Bronchial epithelial cell (primary cell): ENCODE data around the gene SLU7. TPM values are rescaled to one million over a fixed set of nuclear protein-coding genes. Genes with fewer than 3 reads are reported as not detected.
A peak's percentile ranks its signal among the peaks of the same experiment; 100 is the strongest.

Experiments used
- DNase-seq: peaks from one replicate; pipeline ENCODE4 v3.0.0-alpha.2; 2010; ENCODE audit warnings: low read depth
- FAIRE-seq: peaks from 2 replicates; lab custom pipeline; 2011; peaks lifted over from hg19 to GRCh38; lab: Jason Lieb, UNC
- H3K27me3 ChIP-seq: 2 replicates; pipeline ENCODE4 v1.5.1; 2011; ENCODE audit warnings: low read length; ENCODE audit not compliant: control insufficient read depth, insufficient read depth
- H3K36me3 ChIP-seq: 2 replicates; pipeline ENCODE4 v1.5.1; 2011; ENCODE audit warnings: low read length; ENCODE audit not compliant: control insufficient read depth, insufficient read depth
- H3K4me3 ChIP-seq: 2 replicates; pipeline ENCODE4 v1.5.1; 2011; ENCODE audit warnings: mild to moderate bottlenecking, low read depth, low read length, control low read depth
- total RNA-seq: library from RNA; depleted of rRNA; stranded (reverse); fragments of >200 nt; gene quantifications from 2 replicates; pipeline ENCODE4 v1.2.1, GENCODE V29; 2014
- TF ChIP-seq, protein P1 (sequence below): IDR thresholded peaks from 2 replicates; pipeline ENCODE4 v1.5.1; 2011; ENCODE audit warnings: mild to moderate bottlenecking, moderate library complexity, low read length, control low read depth, inconsistent platforms; ENCODE audit not compliant: insufficient read depth, severe bottlenecking

The SLU7 gene
- total RNA-seq, 1 donor from 2014 or later: 51.3 TPM

DNA sequence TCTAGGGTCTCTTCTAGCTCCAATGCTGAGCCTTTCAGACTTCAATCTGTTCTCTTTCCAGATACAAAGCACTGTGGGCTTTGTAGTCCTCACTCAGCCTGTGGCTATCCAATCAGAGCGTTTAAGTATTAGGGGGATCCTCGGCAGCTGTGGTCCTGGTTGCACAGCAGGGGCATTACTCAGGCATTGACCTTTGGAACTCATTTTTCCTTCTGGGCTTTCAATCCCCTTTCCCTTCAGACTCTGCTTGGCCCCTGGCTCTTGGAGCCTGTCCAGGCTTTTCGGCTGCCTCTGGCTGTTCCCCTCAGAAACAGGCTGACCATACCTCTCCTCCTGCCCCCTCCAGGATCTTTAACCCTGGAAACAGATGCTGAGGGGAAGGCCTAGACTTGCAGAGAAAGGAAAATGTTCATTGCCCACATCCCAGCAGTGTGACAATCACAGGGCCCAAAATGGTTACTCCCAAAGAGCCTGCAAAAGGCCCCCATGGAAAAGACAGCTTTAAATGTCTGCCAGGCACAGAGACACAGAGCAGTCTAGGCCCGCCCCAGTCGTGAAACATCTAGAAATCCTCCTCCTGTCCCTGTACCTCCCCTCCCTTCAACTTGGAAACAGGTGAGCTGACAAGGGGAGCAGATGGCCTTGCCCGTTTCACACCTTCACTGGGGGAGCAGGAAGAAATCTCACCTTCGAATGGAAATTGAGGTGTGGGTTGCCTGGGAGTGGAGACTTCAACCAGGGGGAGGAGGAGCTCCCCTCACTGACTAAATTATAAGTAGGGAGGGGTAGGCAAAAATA is 62.1 kb downstream of the SLU7 start:
- TF ChIP-seq, protein P1, sequence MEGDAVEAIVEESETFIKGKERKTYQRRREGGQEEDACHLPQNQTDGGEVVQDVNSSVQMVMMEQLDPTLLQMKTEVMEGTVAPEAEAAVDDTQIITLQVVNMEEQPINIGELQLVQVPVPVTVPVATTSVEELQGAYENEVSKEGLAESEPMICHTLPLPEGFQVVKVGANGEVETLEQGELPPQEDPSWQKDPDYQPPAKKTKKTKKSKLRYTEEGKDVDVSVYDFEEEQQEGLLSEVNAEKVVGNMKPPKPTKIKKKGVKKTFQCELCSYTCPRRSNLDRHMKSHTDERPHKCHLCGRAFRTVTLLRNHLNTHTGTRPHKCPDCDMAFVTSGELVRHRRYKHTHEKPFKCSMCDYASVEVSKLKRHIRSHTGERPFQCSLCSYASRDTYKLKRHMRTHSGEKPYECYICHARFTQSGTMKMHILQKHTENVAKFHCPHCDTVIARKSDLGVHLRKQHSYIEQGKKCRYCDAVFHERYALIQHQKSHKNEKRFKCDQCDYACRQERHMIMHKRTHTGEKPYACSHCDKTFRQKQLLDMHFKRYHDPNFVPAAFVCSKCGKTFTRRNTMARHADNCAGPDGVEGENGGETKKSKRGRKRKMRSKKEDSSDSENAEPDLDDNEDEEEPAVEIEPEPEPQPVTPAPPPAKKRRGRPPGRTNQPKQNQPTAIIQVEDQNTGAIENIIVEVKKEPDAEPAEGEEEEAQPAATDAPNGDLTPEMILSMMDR: no peak
- Histone ChIP-seq H3K36me3 (no peaks in the 10 kb centered on the region), H3K27me3 (no peaks in the 10 kb centered on the region), H3K4me3 (no peak overlapping the region)
- FAIRE-seq (no peak), DNase-seq (no peak)

DNA sequence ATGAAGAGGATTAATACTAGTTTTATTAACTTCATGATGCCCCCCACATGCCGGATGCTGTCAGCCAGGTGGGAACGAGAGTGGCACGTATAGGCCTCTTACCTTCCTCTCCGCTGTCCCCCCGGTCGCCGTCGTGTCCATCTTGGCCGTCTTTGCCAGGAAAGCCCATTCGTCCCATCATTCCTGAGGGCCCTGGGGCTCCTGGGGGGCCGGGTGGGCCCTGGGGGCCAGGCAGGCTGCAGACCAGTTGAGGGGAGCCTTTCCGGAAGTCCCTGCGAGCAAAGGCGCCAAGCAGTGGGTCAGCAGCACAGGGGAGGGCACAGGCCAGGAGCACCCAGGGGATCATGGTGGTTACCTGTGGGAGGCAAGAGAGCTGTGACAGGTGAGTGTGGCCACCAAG is 64.2 kb downstream of the SLU7 start:
- Histone ChIP-seq H3K36me3 (no peaks in the 10 kb centered on the region), H3K4me3 (no peak overlapping the region), H3K27me3 (no peaks in the 10 kb centered on the region)
- no peak for DNase-seq
- TF ChIP-seq, protein P1: no peak
- no peak for FAIRE-seq

- Histone ChIP-seq H3K36me3 (no peaks in the 10 kb centered on the region), H3K27me3 (no peaks in the 10 kb centered on the region), H3K4me3 (no peak overlapping the region)
- no peak for DNase-seq
- FAIRE-seq: no peak
- TF ChIP-seq, protein P1: no peak
These were observed 65.5 kb downstream of the SLU7 start for GRCh38 chr5:160353379-160353778.

DNA sequence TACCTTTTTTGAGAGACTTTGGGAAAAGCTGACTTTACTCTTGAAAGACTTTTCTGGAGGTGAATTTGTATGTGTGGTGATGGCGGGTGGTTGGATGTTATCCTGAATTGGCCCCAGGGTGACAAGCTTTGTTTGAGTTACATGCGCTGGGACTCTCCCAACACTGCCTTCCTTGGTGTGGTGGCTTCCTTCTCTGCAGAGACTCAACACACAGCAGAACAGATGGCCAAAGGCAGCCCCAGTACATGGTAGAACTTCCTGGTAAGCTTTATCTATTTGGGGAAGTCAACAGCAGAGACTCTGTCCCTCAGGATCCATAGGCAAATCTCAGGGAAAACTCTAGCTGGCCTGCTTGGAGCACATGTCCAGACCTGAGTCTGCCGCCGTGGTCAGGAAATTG is 66.6 kb downstream of the SLU7 start:
- Histone ChIP-seq H3K27me3 (no peaks in the 10 kb centered on the region), H3K36me3 (no peaks in the 10 kb centered on the region), H3K4me3 (no peak overlapping the region)
- DNase-seq (peak; percentile 38), FAIRE-seq (no peak)
- TF ChIP-seq, protein P1: no peak

Other genes starting within 250 kb of the SLU7 start
- gene FABP6, start 189.6 kb downstream of the SLU7 start, total RNA-seq: 0.77 TPM in 1 of 2 replicates, not detected in the other
- gene CCNJL, start 106.5 kb downstream of the SLU7 start, total RNA-seq: 4.2 and 4.4 TPM in 2 replicates
- not detected in 2 replicates for gene C1QTNF2, start 48.5 kb downstream of the SLU7 start, total RNA-seq
- 1.1 and 3.2 TPM in 2 replicates for gene FAM200C, start 19.0 kb downstream of the SLU7 start, total RNA-seq
- 36.9 and 44.4 TPM in 2 replicates for gene PTTG1, start 2.8 kb upstream of the SLU7 start, total RNA-seq